Pulmonary artery endothelial cell (primary cell): ENCODE data around the gene MCC. TPM values are rescaled to one million over a fixed set of nuclear protein-coding genes. Genes with fewer than 3 reads are reported as not detected.

Experiments used
- DNase-seq: peaks from one replicate; pipeline ENCODE4 v3.0.0-alpha.2; 2011; ENCODE audit warnings: low read depth, low spot score
- total RNA-seq: library from RNA; depleted of rRNA; stranded (reverse); fragments of >200 nt; gene quantifications from 2 replicates; pipeline ENCODE4 v1.2.3, GENCODE V29; 2014

The MCC gene
- total RNA-seq, 1 donor from 2014 or later = 44.7 TPM

DNA sequence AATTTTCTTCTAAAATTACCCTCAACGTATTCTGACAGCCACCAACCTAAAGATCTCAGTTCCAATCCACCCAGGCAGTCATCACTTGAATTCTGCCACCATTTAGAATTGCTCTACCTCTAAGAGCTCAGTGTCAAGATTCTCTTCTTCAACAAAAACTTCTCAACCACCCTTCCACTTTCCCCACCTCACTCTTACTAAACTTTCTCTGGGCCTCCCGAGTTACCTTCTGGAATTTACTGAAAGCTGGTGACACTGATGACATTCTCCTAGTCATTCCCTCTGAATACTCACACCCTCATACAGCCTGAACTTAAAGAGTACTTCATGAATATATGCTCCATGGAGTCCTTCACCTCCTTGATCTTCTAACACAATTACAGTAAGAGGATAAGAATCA lies 263.0 kb downstream of the MCC start:
- DNase-seq = no peak

GRCh38 chr5:113224605-113225065 lies 263.6 kb downstream of the MCC start:
- peak; percentile 73 for DNase-seq

DNA sequence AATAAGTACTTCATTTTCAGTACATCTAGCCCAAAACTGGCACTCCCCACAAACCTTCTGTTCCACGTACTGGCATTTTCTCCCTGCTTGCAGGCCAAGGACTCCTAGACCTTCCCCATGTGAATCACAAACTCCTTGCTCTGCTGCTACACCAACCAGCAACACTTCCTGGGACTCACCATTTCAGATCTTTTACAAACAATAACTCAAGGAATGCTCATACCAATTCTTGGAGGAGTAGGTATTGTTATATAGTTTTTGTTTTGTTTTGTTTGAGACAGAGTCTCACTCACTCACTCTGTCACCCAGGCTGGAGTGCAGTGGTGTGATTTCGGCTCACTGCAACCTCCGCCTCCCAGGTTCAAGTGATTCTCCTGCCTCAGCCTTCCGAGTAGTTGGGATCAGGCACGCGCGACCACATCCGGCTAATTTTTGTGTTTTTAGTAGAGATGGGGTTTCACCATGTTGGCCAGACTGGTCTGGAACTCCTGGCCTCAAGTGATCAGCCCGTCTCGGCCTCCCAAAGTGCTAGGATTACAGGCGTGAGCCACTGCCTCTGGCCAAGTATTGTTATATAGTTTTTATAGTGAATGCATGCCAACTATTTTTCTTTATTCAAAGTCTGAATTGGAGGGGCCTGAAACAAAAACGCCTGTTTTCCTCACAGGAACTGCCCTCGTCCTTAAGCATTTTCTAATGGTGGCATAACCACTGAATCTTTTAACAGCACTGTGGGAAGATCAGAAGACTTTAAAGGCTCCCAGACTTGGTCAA lies 264.2 kb downstream of the MCC start:
- no peak for DNase-seq

DNA sequence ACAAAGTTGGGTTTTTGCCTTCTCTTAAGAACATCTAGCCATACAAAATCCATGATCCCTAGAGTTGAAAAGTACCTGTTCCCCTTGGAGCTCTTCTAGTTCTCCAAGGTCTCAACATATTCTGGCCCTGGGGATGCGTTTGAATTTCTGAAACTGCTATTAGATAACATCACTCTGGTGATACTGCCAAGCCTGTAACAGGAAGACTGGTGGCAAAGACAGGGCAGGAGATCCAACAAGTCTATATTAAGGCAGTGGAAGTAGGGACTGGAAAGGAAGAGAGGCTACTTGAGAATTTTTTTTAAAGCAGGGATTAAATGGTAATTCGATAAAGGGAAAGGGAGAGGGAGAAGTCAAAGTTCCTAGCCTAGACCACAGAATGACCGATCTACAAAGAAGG lies 264.9 kb downstream of the MCC start:
- DNase-seq = no peak

DNA sequence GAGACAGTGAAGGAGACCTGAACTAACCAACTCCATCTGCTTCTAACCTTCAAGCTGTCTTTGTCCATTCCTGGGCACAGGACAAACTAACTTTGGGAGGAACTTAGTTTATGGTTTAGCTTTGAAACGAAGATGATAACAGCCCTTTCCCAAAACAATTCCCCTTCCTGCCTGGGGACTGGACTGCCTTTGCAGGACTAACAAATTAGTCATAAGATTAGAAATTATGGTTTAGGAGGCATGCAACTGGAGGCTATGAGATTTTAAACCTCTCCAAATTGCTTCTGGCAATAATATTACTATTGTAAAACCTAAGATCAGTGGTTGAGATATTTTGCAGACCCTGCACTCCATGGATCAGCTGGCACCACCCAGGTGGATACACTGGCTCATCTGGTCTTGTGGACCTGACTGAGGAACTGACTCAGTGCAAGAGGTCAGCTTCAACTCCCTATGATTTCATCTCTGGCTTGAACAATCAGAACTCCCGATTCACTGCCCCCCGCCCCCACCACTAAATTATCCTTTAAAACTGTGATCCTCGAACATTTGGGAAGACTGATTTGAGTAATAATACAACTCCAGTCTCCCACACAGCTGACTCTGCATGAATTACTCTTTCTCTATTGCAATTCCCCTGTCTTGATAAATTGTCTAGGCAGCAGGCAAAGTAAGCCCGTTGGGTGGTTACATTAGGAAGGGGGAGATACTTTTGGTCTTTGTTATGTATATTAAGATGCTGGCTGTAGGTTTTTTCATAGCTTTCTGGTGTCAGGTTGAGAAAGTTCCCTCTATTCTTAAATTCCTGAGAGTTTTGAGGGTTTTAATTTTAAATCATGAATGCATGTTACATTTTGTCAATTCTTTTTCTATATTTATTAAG lies 266.7 kb downstream of the MCC start:
- DNase-seq = no peak

DNA sequence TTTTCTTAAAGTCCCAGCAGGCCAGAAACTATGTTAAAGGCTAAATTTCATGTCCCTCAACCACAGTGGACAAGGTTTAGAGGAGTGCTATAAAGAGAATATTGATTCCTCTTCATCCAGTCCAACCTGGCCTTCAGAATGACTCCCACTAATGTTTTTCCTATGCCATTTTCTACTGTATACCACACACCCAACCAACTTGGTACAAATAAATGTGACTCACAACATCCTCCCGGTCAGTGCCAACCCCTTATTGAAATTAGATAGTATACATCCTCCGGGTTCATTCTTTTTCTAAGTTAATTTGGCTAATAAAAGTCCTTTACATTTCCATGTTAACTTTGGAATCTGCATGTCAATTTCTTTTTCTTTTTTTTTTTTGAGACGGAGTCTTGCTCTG lies 268.6 kb downstream of the MCC start:
- no peak for DNase-seq

- no peak for DNase-seq
Measured at GRCh38 chr5:113218906-113219517, 269.2 kb downstream of the MCC start.

DNA sequence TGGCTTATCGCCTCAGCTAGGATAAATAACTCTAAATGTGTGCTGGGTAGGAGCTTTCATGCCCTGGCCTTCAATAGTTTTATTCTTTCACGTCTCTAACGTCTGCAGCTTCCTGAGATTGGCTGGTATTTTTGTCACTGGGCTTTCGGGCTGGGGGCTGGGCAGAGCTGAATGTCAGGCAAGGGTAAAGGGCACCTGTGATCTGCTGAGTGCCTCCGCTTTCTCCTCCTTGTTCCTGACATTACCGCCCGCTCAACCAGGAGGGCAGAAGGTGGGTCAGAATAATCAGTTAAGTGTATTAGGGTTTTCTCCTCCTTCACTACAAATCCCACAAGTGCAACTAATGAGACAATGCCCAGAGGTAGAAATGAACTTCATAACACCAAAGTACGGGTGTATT lies 270.1 kb downstream of the MCC start:
- DNase-seq = no peak

- no peak for DNase-seq
Measured at GRCh38 chr5:113217619-113218184, 270.6 kb downstream of the MCC start.

GRCh38 chr5:113216545-113216944 lies 271.7 kb downstream of the MCC start:
- no peak for DNase-seq

- no peak for DNase-seq
Measured at GRCh38 chr5:113215401-113216060, 272.7 kb downstream of the MCC start.

DNA sequence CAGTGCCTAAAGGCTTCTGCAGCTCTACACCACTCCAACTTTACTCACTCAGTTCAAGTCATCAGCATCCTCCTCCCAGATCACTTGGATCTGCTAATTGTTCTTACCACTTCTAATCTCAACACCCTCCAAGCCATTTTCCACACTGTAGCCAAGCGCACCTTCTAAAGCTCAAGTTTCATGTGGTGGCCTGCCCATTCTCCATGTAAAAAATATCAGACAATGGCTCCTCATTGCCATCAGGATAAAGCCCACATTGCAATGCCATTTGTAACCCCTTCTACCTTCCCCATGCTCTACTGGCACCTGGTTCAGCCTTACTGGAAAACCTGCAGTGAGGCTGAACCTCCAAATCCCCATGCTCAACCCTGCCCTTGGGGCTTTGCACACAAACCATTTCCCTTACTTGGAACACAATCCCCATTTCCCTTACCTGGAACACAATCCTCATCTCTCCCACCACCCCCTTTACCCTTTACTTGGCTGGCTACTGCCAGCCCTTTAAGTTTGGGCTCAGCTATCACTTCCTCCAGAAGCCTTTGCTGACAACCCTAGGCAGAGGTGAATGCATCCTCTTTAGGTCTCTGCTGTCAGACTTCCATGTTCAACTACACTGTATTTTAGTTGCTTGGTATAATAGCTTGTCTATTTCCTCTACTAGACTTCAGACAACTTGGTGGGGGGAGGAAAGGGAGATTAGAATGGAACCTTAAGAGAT lies 273.5 kb downstream of the MCC start:
- no peak for DNase-seq

DNA sequence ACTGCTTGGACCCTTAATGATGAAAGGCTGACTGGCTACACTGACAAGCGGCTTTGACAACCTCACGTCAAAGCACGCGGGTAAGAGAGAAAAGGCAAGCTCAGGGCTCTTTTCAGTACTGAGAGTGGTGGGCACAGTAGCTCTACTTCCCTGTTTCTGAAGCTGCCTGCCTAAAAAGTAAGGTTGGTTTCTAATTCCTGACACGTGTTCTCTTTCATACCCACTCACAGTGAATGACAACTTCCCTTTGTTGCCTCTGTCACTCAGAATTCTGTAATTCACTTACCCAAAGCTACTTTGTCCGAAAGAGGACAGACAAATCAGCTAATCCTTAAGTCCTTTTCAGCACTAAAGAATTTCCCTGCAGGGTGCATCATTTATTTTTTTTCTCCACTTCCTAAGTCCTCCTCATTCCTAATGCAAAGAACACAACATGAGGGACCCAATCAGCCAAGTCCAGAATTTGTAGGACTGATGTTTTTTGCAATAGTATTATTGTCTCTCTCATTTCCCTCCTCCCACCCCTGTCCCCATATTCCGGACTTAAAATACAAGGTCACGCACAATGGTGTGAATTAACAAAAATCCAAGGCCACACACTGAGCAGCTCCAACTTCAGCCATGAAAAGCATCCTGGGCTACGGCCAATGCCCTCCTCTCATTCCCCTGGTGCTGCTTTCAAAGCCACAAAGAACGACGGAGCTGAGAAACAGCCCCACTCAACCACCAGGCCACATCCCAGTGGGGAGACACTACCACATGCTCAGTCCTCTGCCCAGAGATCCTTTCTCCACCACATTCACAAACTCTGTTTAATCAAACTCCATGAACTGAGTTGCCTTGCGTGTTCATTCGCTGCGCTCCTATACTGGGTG lies 274.5 kb downstream of the MCC start:
- DNase-seq = no peak

DNA sequence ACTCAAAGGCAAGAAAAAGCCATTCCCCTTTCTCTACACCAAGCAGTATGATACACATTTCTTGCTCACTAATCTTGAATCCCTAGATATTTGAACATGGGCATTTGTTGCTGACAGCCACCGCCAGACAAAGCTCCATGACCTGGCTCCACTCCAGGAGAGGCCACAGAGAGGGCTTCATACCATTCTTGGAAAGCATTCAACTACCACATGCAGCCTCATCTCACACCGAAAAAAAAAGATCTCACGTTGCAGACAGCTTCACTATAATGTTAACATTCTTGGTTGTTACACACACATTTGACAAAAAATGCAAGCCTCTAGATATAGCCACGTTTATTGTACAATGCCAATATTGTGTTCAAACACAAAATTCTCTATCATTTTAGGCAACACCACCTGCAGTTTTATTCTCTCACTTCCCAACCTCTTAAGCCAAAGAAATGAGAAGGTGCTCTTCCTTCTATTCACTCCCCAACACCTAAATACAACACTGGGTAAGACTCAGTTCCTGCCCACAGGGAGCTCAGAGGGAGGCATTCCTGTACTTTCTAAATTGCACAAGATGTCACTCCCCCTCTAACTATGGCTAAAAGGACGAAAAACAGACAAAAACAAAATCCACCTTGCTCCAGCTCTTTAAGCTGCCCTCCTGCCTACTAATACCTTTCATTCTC lies 275.9 kb downstream of the MCC start:
- DNase-seq = peak; percentile 29

DNA sequence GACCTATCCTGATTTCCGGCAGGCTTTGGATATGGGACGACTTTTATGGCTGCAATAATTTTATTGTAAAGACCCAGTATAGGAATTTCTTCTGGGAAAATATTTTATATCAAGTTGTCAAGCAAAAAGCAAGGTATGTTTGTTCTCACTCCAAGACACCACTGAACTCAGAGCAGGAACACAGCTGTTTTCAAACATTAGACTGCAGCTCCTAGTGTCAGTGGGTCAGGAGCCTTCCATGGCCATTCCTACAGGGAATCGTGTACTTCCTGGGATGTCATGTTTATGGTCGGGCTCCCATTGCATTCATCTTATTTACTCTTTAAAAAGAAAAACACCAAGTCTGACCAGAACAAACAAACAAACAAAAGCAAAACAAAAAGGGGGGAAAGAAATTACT lies 278.8 kb downstream of the MCC start:
- no peak for DNase-seq

DNA sequence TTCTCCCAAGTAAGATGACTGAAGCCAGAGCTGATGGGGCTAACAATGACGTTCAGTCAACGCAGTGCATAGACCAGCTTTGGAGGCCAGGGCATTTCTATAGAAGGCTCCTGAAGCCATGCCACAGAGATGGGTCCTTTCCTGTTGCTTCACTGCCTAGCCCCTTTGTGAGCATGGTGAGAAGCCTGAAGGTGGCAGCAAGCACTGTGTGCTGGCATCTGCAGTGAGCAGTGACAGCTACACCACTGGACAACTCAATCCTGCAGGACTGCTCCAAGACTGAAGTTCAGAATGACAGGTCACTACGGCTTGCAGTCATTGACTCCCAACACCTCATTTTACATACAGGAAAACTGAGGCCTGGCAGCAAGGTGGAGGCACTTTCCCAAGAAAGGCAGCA lies 282.4 kb downstream of the MCC start:
- no peak for DNase-seq

DNA sequence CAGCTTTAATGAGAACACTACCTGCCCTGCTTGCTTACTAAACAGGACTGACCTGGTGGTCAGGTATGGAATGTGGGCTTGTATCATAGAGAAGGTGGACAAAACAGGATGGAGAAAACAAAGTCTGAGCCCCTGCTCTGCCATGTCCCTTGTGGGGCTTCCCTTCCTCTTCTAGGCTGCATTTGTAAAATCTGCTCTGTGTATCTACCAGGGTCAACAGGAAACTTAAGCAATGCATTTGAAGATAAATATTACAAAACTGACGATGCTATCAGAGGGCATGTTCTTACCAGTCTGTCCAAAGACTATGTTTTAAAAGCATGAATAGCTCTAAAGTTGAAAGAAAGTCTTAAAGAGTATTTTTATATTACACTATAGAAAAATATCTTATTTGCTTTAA lies 282.9 kb downstream of the MCC start:
- no peak for DNase-seq

DNA sequence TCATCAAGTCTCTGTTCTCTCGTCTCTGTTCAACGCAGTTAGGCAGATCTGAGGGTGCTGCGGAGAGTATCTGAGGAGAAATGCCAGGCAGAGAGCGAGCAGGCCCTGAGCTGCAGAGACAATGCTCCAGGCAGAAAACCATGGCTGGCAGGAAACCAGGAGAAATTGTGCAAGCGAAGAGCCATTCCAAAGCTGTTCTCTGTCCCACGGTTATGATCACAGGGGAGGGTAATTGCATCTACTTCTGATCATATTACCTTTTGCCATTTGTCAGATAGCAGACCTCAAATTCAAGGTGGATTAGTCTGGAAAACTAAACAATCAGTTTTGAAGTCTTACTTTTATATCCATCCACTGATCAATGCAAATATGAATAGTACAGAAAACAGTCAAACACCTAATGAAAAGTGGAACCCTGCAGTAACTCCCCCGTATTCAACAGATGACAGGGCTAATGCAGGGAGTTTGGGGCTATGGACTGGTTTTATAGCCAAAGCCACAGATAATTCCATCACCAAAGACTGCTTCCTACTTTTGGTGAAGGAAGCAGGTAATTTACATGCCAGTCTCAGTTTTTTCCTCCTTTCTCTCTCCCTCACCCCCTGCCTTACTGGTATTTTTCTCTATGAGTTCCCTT lies 283.6 kb downstream of the MCC start:
- no peak for DNase-seq

DNA sequence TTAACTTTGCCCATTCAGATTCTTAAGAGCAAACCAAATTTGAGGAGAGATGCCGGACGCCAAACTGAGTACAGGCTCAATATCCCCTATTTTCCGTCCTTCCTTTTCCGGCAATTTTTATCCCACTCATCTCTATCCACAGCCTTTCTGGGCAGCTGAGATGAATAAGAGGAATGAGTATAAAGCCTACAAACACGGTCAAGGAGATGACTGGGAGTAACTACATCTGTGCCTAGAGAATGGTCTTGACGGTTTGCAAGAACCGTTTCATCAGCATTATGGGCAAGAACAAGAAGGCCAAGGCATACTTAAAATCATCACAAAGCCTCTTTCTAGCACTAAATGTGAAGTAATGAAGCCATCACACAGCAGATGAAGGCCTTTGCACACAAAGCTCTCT lies 284.3 kb downstream of the MCC start:
- no peak for DNase-seq
